Ascending aorta (tissue), 2 donors: ENCODE data around the gene MFSD2A. TPM values are rescaled to one million over a fixed set of nuclear protein-coding genes. Genes with fewer than 3 reads are reported as not detected.
A peak's percentile ranks its signal among the peaks of the same experiment; 100 is the strongest.
"Not testable (repeated sequence)": the region's sequence is repeated elsewhere in the genome, so short reads cannot be mapped to it uniquely, and the experiment has no call there.

Source experiments
- DNase-seq, 2 donors: peaks; one replicate each; pipeline ENCODE4 v3.0.0-alpha.2; 2019; ENCODE audit warnings: low spot score in 2 of 2
- H3K27ac ChIP-seq, 2 donors: fragments of 200-600 bp; sonication (generic); one replicate each; pipeline ENCODE4 v1.5.1; 2016 to 2017; ENCODE audit warnings: mild to moderate bottlenecking in 1 of 2
- H3K27me3 ChIP-seq: fragments of 200-600 bp; sonication (generic); one replicate; pipeline ENCODE4 v1.5.1; 2017
- H3K36me3 ChIP-seq, 2 donors: fragments of 200-600 bp; sonication (generic); one replicate each; pipeline ENCODE4 v1.5.1; 2016
- H3K4me1 ChIP-seq, 2 donors: fragments of 200-600 bp; sonication (generic); one replicate each; pipeline ENCODE4 v1.5.1; 2016 to 2017; ENCODE audit warnings: mild to moderate bottlenecking in 1 of 2
- H3K4me3 ChIP-seq, 2 donors: fragments of 200-600 bp; sonication (generic); one replicate each; pipeline ENCODE4 v1.5.1; 2016 to 2017; ENCODE audit warnings: mild to moderate bottlenecking in 1 of 2
- H3K9me3 ChIP-seq, 2 donors: fragments of 200-600 bp; sonication (generic); one replicate each; pipeline ENCODE4 v1.5.1; 2016
- CTCF ChIP-seq, 3 experiments: fragments of 200-600 bp in 2 of 3; fragments of 450-650 bp in 1 of 3; sonication (generic) in 2 of 3; IDR thresholded peaks; one replicate each; pipeline ENCODE4 v1.5.1; 2016 to 2019; ENCODE audit warnings: antibody characterized with exemption in 3 of 3, mild to moderate bottlenecking in 1 of 3, moderate library complexity in 1 of 3
- intact Hi-C: fragments of 100-400 bp; cut with DNase I; formaldehyde crosslinking; loops from one replicate; pipeline ENCODE4 v1.15.1; 2023
- total RNA-seq: library from RNA; depleted of rRNA; stranded (reverse); fragments of >200 nt; gene quantifications from one replicate; pipeline ENCODE4 v1.1.0, GENCODE V29; 2016

MFSD2A gene
- 0.32 TPM for total RNA-seq

- H3K4me1 ChIP-seq: peaks cover 2 to 12% of the 10 kb centered on the region in 2 donors
- H3K27ac ChIP-seq: peak within 1 kb of the TSS; percentile 41 to 42
- peak; percentile 64 to 95 for DNase-seq
- H3K36me3 ChIP-seq: no peaks in the 10 kb centered on the region
- intact Hi-C loops: loop anchor here (10.0 kb wide), 2 partner anchors 70 to 80 kb away; partner anchors contain the start of gene TRIT1
- no peaks in the 10 kb centered on the region for H3K9me3 ChIP-seq
- peak within 1 kb of the TSS; percentile 60 to 70 for H3K4me3 ChIP-seq
- TF ChIP-seq CTCF (IDR thresholded peaks at IDR 0.05): no peak
- H3K27me3 ChIP-seq: no peaks in the 10 kb centered on the region
Measured at GRCh38 chr1:39954870-39955546, at the start of gene MFSD2A. Gene MFSD2A (plus strand): TSS chr1:39955145. CDS start chr1:39955293, 148 bp downstream.

GRCh38 chr1:39905172-39905571, 49.8 kb upstream of the MFSD2A start:
- Histone ChIP-seq H3K9me3 (peaks cover 0 to 6% of the 10 kb centered on the region in 2 donors), H3K4me3 (no peak overlapping the region), H3K27ac (no peak overlapping the region), H3K27me3 (no peaks in the 10 kb centered on the region), H3K4me1 (peaks cover 3 to 9% of the 10 kb centered on the region in 2 donors), H3K36me3 (no peaks in the 10 kb centered on the region)
- intact Hi-C loops: no loop called here
- DNase-seq: no peak
- TF ChIP-seq CTCF (IDR thresholded peaks at IDR 0.05): no peak

- Histone ChIP-seq H3K36me3 (no peaks in the 10 kb centered on the region), H3K27me3 (no peaks in the 10 kb centered on the region), H3K9me3 (peaks cover 0 to 6% of the 10 kb centered on the region in 2 donors), H3K27ac (no peak overlapping the region), H3K4me1 (no peaks in the 10 kb centered on the region), H3K4me3 (no peak overlapping the region)
- no peak for DNase-seq
- no peak for TF ChIP-seq CTCF (IDR thresholded peaks at IDR 0.05)
- intact Hi-C loops: no loop called here
Measured at GRCh38 chr1:39907528-39908453, 47.2 kb upstream of the MFSD2A start.

GRCh38 chr1:39908534-39908933, 46.4 kb upstream of the MFSD2A start:
- peaks cover 0 to 6% of the 10 kb centered on the region in 2 donors for H3K9me3 ChIP-seq
- intact Hi-C loops: no loop called here
- no peak for TF ChIP-seq CTCF (IDR thresholded peaks at IDR 0.05)
- DNase-seq: no peak
- H3K4me1 ChIP-seq: no peaks in the 10 kb centered on the region
- no peaks in the 10 kb centered on the region for H3K36me3 ChIP-seq
- H3K27ac ChIP-seq: no peak overlapping the region
- no peaks in the 10 kb centered on the region for H3K27me3 ChIP-seq
- H3K4me3 ChIP-seq: no peak overlapping the region

- TF ChIP-seq CTCF (IDR thresholded peaks at IDR 0.05): no peak
- no peaks in the 10 kb centered on the region for H3K36me3 ChIP-seq
- intact Hi-C loops: no loop called here
- peaks cover 0 to 6% of the 10 kb centered on the region in 2 donors for H3K9me3 ChIP-seq
- H3K4me3 ChIP-seq: no peak overlapping the region
- H3K27me3 ChIP-seq: no peaks in the 10 kb centered on the region
- no peak for DNase-seq
- no peaks in the 10 kb centered on the region for H3K4me1 ChIP-seq
- no peak overlapping the region for H3K27ac ChIP-seq
Measured at GRCh38 chr1:39910263-39910662, 44.7 kb upstream of the MFSD2A start.

- H3K27ac ChIP-seq, intact Hi-C loops, H3K4me3 ChIP-seq, DNase-seq, H3K27me3 ChIP-seq, H3K4me1 ChIP-seq, H3K36me3 ChIP-seq, H3K9me3 ChIP-seq: not testable (repeated sequence)
Measured at GRCh38 chr1:39913136-39913535, 41.8 kb upstream of the MFSD2A start.
